Endometrial microvascular endothelial cells (primary cell): ENCODE data around the gene FUOM. TPM values are rescaled to one million over a fixed set of nuclear protein-coding genes. Genes with fewer than 3 reads are reported as not detected.

Source experiments
- in situ Hi-C: cut with HindIII; loops from 2 replicates; pipeline ENCODE4 v1.10.0; 2017; ENCODE audit warnings: low sequenced_read_pairs, low pct_unique_long_range_greater_than_20kb; ENCODE audit errors: inconsistent ontology term
- total RNA-seq: library from RNA; depleted of rRNA; stranded (reverse); fragments of >200 nt; gene quantifications from one replicate; pipeline ENCODE4 v1.2.3, GENCODE V29; 2015; ENCODE audit errors: inconsistent ontology term

The FUOM gene
- total RNA-seq, 1 donor from 2014 or later = 9.9 TPM

- in situ Hi-C loops = no loop called here
Observed at GRCh38 chr10:133356549-133357284, 1.1 kb downstream of the FUOM start.

GRCh38 chr10:133355991-133356390 is 1.8 kb downstream of the FUOM start:
- in situ Hi-C loops = no loop called here

DNA sequence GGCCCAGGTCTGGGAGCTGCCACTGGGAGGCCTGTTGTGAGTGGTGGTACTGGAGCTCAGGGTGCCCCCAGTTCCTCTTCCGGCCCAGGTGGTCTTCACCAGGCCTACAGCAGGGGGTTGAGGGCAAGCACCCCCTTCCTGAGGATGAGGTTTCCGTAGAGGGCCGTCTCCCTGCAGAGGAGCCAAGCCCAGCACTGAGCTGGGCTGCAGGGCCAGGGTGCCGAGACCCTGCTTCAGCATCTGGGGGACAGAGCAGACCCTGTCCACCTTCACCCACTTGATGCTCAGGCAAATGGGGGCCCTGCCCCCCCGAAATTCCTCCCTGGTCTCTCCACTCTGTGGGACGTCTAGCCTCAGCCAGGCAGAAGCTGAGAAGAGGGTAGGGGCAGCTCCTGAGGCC is 2.6 kb downstream of the FUOM start:
- in situ Hi-C loops = no loop called here

DNA sequence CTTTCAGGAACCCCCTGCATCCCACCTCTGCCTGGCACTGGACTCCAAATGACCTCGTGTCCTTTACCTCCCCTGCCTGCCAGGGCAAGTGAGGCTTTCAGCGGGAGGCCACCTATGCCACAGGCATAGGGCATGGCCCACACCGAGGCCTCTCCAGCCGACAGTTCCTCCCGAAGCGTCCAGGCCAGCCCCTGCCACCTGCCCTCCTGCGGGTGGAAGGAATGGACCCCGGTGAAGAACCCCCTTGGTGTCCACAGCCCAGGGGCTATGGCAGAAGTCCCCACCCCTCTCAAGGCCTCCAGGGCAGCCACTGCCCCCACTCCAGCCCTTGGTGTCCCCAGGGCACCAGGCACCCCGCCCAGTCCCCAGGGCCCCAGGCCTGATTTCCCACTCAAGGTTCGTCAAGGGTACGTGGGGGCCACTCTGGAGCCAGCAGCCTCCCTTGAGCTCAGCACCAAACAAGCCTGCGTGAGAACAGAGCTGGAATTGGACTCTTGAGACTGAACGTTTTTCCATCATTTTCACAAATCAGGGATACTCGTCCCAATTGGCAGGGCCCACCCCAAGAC is 3.1 kb downstream of the FUOM start:
- in situ Hi-C loops = no loop called here

GRCh38 chr10:133353988-133354605 is 3.7 kb downstream of the FUOM start:
- in situ Hi-C loops = no loop called here

GRCh38 chr10:133353202-133353959 is 4.4 kb downstream of the FUOM start:
- in situ Hi-C loops = no loop called here

DNA sequence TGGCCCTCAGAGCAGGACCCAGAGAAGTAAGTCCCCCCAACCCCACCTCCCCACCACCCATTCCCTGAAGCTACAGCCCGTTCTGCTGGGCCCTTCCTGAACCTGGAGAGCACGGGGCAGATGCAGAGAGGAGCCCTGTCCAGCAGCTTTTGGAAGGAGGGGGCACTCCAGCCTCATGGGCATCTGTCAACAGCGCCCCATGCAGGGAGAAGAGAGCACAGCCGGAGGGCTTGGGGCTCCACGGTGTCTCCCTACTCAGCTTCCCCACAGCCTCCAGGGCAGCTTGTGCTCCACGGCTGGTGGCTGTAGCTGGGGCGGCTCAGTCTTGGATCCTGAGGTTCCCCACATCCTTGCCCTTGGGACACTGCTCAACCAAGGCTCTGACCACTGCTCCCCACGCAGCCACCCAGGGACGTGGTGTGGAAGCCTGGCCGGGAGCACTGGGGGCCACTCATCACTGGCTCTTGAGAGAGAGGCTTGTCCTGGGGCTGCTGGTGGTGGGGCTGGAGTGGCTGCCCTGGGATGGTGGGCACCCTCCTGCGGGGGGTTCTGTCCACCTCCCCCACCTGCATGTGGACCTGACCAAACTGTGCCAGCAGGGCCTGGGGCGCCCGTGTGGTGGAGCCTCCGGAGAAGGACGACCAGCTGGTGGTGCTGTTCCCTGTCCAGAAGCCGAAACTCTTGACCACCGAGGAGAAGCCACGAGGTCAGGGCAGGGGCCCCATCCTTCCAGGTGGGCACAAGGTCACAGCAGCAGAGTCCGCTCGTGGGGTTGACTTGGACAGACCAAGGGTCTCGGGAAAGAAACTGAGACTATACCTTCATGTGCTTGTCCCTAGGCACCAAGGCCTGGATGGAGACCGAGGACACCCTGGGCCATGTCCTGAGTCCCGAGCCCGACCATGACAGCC is 6.2 kb downstream of the FUOM start:
- in situ Hi-C loops = no loop called here

DNA sequence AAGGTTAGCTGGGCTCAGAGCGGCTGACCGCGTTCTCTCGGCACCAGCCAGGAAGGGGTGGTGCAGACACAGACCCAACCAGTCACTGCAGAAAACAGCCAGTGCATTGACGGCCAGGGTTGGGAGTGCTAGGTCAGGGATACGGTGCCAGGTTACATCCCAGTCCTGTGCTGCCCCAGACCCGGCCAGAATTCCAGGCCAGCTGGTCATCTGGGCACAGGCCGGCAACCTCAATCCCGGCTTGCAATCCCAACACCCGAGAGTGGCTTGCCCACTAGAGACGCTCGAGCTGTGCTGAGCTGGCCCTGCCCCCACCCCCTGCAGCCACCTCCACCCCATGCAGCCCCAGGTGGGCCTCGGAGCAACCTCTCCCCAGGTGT is 6.9 kb downstream of the FUOM start:
- in situ Hi-C loops = no loop called here

GRCh38 chr10:133350283-133350949 is 7.4 kb downstream of the FUOM start:
- in situ Hi-C loops = no loop called here

- in situ Hi-C loops = no loop called here
Observed at GRCh38 chr10:133349577-133350011, 8.2 kb downstream of the FUOM start.

- in situ Hi-C loops = no loop called here
Observed at GRCh38 chr10:133349160-133349568, 8.7 kb downstream of the FUOM start.

DNA sequence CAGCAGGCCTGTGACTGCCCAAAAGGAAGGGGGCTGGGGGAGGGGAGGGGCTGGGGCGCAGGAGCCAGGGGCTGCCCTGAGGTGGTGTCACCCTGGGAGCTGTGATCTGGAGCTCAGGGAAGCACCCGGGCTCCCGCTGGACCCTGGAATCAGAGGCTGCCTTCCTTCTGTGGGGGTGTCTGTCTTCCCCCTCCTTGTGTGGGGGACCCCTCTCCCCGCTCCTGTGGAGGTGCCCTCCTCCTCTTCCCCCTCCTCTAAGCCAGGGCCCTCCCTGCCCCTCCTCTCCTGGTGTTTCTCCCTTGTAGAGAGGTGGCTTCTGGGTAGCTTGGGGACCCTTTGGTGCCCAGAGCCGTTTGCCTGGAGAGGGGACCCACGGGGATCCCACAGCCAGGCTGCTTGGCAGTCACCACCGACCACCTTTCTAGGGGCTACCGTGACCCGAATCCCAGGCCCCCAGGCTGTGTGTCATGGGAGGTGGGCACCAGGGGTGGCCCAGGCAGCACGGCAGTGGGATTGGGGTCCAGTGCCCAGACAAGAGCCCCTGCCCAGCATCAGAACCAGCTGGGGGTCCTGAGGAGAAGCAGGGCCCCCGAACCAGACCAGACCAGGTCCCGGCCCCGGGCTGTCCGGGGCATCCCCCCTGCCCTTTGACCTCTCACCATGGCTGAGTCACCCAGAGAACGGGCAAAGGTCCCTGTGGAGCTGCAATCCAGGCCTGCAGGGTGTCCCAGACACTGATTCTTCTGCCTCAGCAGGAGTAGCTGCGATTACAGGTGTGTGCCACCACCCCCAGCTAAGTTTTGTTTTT is 9.9 kb downstream of the FUOM start:
- in situ Hi-C loops = no loop called here

DNA sequence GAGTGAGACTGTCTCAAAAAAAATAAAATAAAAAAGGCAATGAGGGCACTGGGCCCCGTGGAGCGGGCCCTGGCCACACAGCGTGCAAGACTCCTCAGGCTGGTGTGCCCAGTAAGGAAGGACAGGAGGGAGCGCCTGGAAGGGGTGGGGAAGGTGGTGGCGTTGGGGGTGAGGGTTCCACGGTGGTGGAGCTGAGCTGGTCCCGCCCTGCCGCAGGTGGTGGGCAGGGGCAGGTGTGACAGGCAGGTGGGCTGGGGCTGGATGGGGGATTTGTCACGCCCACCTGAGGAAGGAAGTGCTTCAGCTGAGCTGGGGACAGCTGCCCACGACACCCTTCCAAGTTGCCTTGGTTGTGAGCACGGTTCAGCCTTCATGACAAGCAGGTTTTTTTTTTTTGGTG is 11.4 kb downstream of the FUOM start:
- in situ Hi-C loops = no loop called here

DNA sequence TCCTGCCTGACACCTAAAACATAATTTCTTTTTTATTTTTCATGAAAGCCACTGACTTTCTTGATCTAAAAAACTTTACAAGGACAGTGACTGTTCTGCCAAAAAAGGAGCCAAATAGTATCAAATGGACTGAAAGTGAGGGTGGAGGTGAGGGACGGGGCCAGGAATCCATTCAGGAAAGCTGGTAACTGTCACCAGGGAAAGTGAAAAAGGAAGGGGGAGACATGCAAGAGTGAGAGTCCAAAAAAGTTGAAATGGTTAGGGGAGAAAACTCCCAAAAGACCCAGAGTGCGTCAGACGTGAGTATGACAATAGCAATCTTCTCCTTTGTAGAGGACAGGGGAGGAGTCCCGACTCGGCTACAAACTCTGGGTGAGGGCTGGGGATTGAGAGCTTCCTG is 13.6 kb downstream of the FUOM start:
- in situ Hi-C loops = no loop called here

GRCh38 chr10:133343558-133343957 is 14.3 kb downstream of the FUOM start:
- in situ Hi-C loops = no loop called here

DNA sequence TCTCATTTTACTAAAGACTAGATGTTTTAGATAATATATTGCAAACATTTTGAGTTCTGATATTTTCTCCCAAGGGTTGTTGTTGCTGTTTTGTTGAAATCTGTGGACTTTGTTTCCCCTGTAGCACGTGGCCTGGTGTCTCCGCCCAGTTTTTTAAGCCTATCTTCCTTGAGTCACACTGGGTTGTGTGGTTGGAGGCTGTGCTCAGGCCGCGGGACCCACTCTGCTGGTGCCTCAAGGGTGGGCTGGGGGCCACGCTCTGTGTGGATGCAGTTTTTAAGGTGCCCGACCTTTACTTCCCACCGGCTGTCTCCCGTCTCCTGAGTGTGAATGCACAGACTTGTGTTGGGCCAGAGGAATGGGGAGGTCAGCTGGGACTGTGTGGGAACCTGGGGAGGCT is 14.9 kb downstream of the FUOM start:
- in situ Hi-C loops = no loop called here

DNA sequence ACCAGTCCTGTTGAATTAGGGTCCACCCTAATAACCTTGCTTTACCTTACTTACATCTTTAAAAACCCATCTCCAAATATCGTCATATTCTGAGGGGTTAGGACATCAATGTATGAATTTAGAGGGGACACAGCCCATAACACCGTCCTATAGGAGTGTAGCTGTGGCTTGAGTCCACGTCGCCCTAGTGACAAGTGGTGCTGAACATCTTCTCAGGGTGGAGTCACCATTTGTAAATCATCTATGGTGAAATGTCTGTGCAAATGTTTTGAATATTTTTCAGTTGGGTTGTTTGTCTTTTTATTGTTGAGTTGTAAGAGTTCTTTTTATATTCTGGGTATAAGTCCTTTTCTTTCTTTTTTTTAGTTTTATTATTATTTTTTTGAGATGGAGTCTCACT is 15.8 kb downstream of the FUOM start:
- in situ Hi-C loops = no loop called here
